ENCODE data around the gene DEFB124.
"Not testable (repeated sequence)": the region's sequence is repeated elsewhere in the genome, so short reads cannot be mapped to it uniquely, and the experiment has no call there.

- TF ChIP-seq CTCF, POLR2A, POLR2AphosphoS5 (IDR thresholded peaks at IDR 0.05): not testable (repeated sequence)
These were observed 4.0 kb downstream of the DEFB124 start for GRCh38 chr20:31470946-31471345.

Measured in suprapubic skin (tissue), 4 donors.